Left renal cortex interstitium (tissue), 4 donors: ENCODE results near the gene VWA7. TPM values are rescaled to one million over a fixed set of nuclear protein-coding genes. Genes with fewer than 3 reads are reported as not detected.
"Not testable (repeated sequence)": the region's sequence is repeated elsewhere in the genome, so short reads cannot be mapped to it uniquely, and the experiment has no call there.

Source experiments
- DNase-seq, 4 donors: peaks; one replicate each; pipeline ENCODE4 v3.0.0-alpha.2; 2013; ENCODE audit warnings: low read depth in 4 of 4, low spot score in 2 of 4, missing footprints in 1 of 4
- polyA plus RNA-seq, 4 donors: library from polyadenylated mRNA; unstranded; fragments of 120-200 nt; gene quantifications; one replicate each; pipeline ENCODE4 v1.2.1, GENCODE V29; 2013; ENCODE audit not compliant: insufficient read length in 4 of 4

VWA7 gene
- polyA plus RNA-seq, 4 donors = 8.1 to 10.7 (median 9.6) TPM

DNA sequence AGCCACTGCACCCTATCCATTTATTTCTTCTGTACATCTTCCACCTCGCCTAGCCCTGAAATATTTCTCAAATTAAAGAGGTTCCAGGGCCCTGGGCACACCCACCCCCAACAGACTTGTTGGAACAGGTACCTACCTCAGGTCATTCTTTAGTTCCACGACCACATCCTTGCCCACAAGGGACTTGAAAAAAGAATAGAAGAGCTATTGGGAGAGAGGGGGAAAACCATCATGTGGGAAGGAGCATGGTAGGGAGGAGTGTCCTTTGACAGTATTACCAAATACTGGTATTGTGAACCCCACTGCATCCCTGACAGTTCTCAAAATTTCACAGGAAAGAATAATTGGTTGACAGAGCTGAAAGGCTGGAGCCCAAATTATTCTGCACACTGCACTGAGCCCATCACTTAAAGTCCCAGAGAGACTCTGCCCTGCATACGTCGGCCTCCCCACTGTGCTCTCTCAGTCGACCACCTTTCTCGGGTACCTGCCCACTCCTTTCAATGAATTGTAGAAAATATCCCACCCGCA lies 28.9 kb upstream of the VWA7 start:
- no peak for DNase-seq

- DNase-seq = not testable (repeated sequence)
Observed at GRCh38 chr6:31801031-31801927, 24.2 kb upstream of the VWA7 start.

DNA sequence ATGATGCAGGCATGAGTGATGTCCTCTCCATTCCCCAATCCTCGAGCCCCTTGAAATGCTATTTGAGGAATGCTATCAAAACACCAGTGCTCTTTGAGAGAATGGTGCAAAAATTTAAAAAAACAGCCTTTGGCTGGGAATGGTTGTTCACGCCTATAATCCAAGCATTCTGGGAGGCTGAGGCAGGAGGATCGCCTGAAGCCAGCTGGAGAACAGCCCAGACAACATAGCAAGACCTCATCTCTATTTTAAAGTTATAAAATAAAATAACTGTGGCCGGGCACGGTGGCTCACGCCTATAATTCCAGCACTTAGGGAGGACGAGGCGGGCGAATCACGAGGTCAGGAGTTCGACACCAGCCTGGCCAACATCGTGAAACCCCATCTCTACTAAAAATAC lies 22.7 kb upstream of the VWA7 start:
- DNase-seq = no peak

DNA sequence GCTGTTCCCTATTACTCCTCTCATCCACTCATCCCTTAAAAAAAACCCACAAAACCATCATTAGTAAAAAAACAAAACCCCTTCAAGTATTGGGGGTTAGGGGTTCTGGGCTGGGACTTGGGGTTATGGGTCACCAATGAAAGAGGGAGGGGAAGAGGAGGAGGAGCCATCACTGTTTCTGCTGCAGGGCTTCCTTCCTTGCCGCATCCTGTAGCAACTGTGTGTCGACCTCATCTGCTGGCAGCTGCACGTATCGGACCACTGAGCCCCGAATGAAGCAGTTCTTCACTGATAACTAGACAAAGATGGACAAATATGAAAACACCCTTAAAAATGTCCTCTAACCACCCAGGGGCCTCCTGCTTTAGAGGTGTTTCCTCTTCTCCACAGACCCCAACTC lies 20.5 kb upstream of the VWA7 start:
- no peak for DNase-seq

GRCh38 chr6:31796993-31797385 lies 19.9 kb upstream of the VWA7 start:
- no peak for DNase-seq

- DNase-seq = peak in 2 of 4 donors; percentile 72 to 78
Observed at GRCh38 chr6:31795616-31796298, 18.6 kb upstream of the VWA7 start, which contains the start of gene VARS1. Gene VARS1, minus strand, starts transcription at chr6:31795752. Its CDS starts 535 bp downstream, at chr6:31795217.

DNA sequence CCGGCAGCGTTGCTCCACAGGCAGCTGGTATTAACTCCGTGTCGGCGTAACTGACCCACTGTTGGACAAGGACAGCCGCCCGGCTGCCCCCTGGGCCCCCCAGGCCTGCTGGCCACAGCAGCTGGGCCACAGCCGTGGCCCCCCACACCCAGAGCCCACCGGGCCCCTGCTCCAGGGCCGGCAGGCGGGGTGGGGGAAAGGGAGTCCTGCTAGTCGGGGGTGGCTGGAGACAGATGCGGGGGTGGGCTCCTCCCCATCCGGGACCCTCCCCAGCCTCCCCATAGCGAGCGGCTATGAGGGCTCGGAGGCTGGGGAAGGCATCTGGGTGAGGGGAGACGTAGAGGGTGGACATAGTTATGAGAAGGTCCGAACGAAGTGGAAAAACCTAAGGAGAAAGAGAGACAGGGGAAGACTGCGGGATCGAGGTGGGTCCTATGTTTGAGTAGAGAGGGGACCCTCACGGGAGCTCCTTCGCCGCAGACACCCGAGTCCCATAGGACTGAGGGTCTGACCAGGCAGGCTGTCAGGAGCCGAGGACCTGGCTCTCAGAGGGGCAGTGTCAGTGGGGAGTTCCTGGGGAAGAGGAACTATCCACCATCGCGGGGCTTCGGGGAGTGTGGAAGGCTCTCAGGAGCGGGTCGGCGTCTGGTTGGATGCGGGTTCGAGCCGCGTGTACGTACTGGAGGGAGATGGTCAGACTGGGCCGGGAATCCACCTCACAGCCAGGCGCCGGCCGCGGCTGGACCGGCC lies 17.9 kb upstream of the VWA7 start:
- DNase-seq = no peak

GRCh38 chr6:31794294-31794865 lies 17.3 kb upstream of the VWA7 start:
- no peak for DNase-seq

GRCh38 chr6:31793927-31794245 lies 16.8 kb upstream of the VWA7 start:
- not testable (repeated sequence) for DNase-seq

- no peak for DNase-seq
Observed at GRCh38 chr6:31792761-31793171, 15.6 kb upstream of the VWA7 start.

DNA sequence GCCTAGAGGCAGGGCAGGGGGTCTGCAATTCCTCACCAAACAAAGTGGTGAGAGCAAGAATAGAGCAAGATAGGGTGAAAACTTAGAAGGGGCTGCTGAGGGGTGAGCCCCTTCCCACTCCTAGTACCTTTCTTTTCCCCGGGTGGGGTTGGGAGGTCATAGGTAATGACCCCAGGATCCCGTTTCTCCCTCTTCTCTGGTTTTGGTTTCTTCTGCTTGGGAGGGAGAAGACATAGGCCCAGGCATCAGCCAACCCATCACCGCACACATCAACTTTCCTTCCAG lies 14.9 kb upstream of the VWA7 start:
- no peak for DNase-seq

DNA sequence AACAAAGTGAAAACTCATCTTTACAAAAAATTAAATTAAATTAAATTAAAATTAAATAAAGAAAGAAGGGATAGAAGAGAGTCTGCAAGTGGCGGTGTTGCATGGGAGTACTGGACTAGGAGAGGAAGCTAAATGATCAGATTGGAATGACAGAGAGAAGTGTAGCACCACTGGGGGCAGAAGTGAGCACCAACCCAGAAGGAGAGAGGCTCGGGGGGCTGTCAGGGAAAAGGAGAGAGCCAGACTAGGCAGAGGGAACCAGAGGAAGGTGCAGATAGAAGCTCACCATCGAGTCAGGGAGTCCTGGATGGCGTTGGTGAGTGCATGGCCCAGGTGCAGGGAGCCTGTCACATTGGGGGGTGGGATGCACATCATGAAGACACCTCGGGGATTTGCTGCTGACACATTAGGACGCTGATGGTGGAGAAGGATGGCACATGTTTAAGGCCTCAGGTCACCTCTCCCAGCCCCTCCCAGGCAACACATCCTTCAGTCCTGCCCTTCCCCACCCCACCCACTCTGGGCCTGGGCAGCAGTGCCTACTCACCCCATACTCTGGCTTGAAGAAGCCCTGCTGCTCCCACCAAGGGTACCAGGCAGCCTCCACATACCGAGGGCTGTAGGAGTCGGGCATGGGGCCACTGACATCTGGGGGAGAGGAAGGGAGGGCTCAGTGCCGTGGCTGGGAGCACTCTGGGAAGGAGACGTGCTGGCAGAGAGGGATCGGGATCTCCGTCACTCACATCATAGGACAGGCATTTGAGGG lies 14.4 kb upstream of the VWA7 start:
- peak in 1 of 4 donors; percentile 53 for DNase-seq

DNA sequence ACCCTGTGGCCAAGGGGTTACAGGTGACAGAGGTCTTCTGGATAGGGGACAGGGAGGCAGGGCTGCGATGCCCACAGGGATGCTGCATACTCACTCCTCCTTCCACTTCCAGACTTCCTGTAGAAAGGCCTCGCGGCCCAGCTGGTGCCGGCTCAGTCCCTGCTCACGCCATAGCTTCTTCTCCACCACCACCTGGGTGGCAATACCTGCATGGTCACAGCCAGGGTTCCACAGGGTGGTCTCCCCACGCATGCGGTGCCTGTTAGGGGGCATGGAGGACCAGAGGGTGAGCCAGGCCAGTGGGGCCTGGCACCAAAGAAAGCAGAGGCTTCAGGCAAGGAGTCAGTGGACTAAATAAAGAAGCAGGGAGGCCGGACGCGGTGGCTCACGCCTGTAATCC lies 8.3 kb upstream of the VWA7 start:
- no peak for DNase-seq

DNA sequence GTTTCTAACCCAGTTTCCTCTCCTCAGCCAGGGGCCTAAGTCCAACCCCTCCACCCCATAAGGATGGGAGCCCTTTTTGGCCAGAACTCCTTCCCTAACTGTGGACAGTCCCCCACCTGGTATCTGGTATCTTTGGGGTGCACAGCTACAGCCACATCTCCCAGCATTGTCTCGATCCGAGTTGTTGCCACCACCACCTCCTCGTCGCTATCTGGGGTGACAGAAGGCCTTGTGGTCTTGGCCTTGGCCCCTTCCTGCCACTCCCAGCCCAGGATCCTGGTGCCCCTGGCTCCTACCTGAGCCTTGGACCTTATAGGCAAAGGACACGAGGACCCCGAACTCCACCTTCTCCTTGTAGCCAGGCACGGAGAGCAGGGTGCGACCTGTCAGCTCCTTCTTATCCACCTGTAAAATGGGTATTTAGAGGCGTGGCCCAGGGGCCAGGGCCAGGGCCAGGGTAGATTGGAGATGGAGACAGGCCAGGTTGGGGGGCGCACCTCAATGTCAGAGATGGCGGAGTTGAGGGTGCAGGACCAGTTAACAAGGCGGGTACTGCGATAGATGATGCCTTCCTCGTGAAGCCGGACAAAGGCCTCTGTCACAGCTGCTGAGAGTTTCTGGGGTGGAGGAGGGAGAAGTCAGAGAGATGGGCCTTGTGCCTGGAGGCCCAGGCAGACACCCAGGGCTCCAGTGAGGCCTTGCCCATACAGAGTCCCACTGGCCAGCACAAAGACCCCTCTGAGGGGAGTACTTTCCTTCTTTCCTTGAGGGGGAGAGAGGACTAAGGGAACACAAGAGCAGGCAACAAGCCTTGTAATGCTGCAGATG lies 7.2 kb upstream of the VWA7 start:
- DNase-seq = no peak

DNA sequence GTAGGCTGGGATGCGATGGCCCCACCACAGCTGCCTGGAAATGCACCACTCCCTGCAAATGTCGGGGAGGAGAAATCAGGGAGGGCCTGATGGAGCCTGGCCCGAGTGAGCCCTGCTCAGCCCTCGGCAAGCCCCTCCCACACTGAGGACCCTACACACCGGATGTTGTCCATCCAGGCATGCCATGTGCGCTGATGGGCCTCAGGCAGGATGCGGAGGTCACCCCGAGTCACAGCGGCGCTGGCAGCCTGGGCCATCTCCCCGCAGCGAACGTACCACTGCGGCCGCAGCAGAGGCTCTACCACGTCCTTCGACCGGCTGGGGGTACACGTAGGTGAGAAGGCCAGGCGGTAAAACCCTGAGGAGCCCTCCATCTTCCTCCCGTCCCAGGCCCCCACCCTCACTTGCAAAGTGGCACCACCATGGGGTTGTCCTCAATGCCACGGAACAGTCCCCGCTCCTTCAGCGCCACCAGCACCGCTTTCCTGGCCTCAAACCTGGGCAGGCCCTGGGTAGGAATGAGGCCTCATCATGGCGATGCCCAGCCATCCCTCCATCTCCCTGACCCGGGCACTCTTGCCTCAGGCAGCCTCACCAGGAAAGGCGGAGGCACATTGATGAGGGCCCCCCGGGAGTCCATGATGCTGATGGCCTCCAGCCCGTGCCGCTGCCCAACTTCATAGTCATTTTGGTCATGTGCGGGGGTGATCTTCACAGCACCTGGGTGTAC lies 5.2 kb upstream of the VWA7 start:
- DNase-seq = no peak

- no peak for DNase-seq
Observed at GRCh38 chr6:31781244-31782125, 4.4 kb upstream of the VWA7 start.

- no peak for DNase-seq
Observed at GRCh38 chr6:31780507-31781243, 3.5 kb upstream of the VWA7 start.
